ENCODE results near the gene ZBTB8OS. TPM values are rescaled to one million over a fixed set of nuclear protein-coding genes. Genes with fewer than 3 reads are reported as not detected.

Gene ZBTB8OS
- polyA plus RNA-seq, 1 experiment: 21.1 TPM

GRCh38 chr1:32623775-32624174, 26.6 kb downstream of the ZBTB8OS start:
- H3K27me3 ChIP-seq (ENCODE audit: control insufficient read depth, insufficient read depth, low read length): no peaks in the 10 kb centered on the region
- peaks cover 2% of the 10 kb centered on the region; the same call in 1 of the 2 replicates for H3K36me3 ChIP-seq (ENCODE audit: control insufficient read depth, insufficient read depth, low read length)
- no peak for TF ChIP-seq CTCF (IDR thresholded peaks at IDR 0.05; ENCODE audit: insufficient read depth, low read depth, low read length)
- ChIA-PET CTCF (no interaction called here), POLR2A (no interaction called here)
- no peak overlapping the region for H3K4me3 ChIP-seq (ENCODE audit: low read depth, low read length)
- no peak for DNase-seq (ENCODE audit: low read depth)

GRCh38 chr1:32622806-32623681, 27.3 kb downstream of the ZBTB8OS start:
- peaks cover 2% of the 10 kb centered on the region; the same call in 1 of the 2 replicates for H3K36me3 ChIP-seq (ENCODE audit: control insufficient read depth, insufficient read depth, low read length)
- ChIA-PET CTCF (interaction anchor here (1.1 kb wide), 1 partner anchor 14 kb away, joined by 3 read pairs; no protein-coding TSS in a partner anchor), POLR2A (no interaction called here)
- DNase-seq (ENCODE audit: low read depth): no peak
- no peak overlapping the region for H3K4me3 ChIP-seq (ENCODE audit: low read depth, low read length)
- TF ChIP-seq CTCF (IDR thresholded peaks at IDR 0.05; ENCODE audit: insufficient read depth, low read depth, low read length): no peak
- H3K27me3 ChIP-seq (ENCODE audit: control insufficient read depth, insufficient read depth, low read length): no peaks in the 10 kb centered on the region

- ChIA-PET CTCF (interaction anchor here (1.1 kb wide), 1 partner anchor 15 kb away, joined by 3 read pairs; no protein-coding TSS in a partner anchor), POLR2A (no interaction called here)
- H3K36me3 ChIP-seq (ENCODE audit: control insufficient read depth, insufficient read depth, low read length): no peaks in the 10 kb centered on the region; the same call in 1 of the 2 replicates
- H3K27me3 ChIP-seq (ENCODE audit: control insufficient read depth, insufficient read depth, low read length): no peaks in the 10 kb centered on the region
- no peak overlapping the region for H3K4me3 ChIP-seq (ENCODE audit: low read depth, low read length)
- DNase-seq (ENCODE audit: low read depth): no peak
- no peak for TF ChIP-seq CTCF (IDR thresholded peaks at IDR 0.05; ENCODE audit: insufficient read depth, low read depth, low read length)
Measured at GRCh38 chr1:32622205-32622604, 28.1 kb downstream of the ZBTB8OS start.

- Histone ChIP-seq H3K4me3 (ENCODE audit: low read depth, low read length) (no peak overlapping the region), H3K36me3 (ENCODE audit: control insufficient read depth, insufficient read depth, low read length) (no peaks in the 10 kb centered on the region; the same call in 1 of the 2 replicates), H3K27me3 (ENCODE audit: control insufficient read depth, insufficient read depth, low read length) (no peaks in the 10 kb centered on the region)
- CTCF ChIA-PET: interaction anchor here (0.7 to 1.3 kb wide), 5 partner anchors 9 to 219 kb away, joined by 3 to 7 read pairs (median 3); no protein-coding TSS in a partner anchor
- POLR2A ChIA-PET: no interaction called here
- no peak for DNase-seq (ENCODE audit: low read depth)
- TF ChIP-seq CTCF (IDR thresholded peaks at IDR 0.05; ENCODE audit: insufficient read depth, low read depth, low read length): no peak; the same call in 1 of the 2 replicates
Measured at GRCh38 chr1:32619701-32620485, 30.5 kb downstream of the ZBTB8OS start.

Measured in BJ (cell line).